Liver (tissue), 10 donors: ENCODE data around the gene ZNF318. TPM values are rescaled to one million over a fixed set of nuclear protein-coding genes. Genes with fewer than 3 reads are reported as not detected.

Source experiments
- DNase-seq: peaks from one replicate; pipeline ENCODE4 v3.0.0-alpha.2; 2017; ENCODE audit warnings: low spot score
- H3K27ac ChIP-seq, 2 donors: one replicate each; pipeline ENCODE4 v1.7.0; 2013; ENCODE audit warnings: inconsistent platforms in 2 of 2, low read length in 2 of 2, control low read depth in 1 of 2, low read depth in 1 of 2, mild to moderate bottlenecking in 1 of 2
- H3K27me3 ChIP-seq, 4 donors: one replicate each; pipeline versions ENCODE4 v1.6.1 to v1.7.0; 2013; ENCODE audit warnings: low read length in 3 of 4, inconsistent platforms in 1 of 4, mild to moderate bottlenecking in 1 of 4, moderate library complexity in 1 of 4; ENCODE audit not compliant: control insufficient read depth in 4 of 4, insufficient read depth in 4 of 4
- H3K36me3 ChIP-seq, 4 donors: one replicate each; pipeline versions ENCODE4 v1.6.1 to v1.7.0; 2013; ENCODE audit warnings: low read length in 3 of 4, mild to moderate bottlenecking in 3 of 4, low read depth in 1 of 4, moderate library complexity in 1 of 4; ENCODE audit not compliant: control insufficient read depth in 4 of 4, insufficient read depth in 3 of 4
- H3K4me1 ChIP-seq, 4 donors: one replicate each; pipeline versions ENCODE4 v1.6.1 to v1.7.0; 2013; ENCODE audit warnings: low read length in 3 of 4, mild to moderate bottlenecking in 3 of 4, moderate library complexity in 1 of 4; ENCODE audit not compliant: control insufficient read depth in 4 of 4, insufficient read depth in 4 of 4
- H3K4me3 ChIP-seq, 3 donors: one replicate each; pipeline versions ENCODE4 v1.6.1 to v1.7.0; 2013; ENCODE audit warnings: low read length in 3 of 3, control low read depth in 1 of 3, low read depth in 1 of 3, mild to moderate bottlenecking in 1 of 3
- H3K9ac ChIP-seq, 2 donors: one replicate each; pipeline ENCODE4 v1.7.0; 2013; ENCODE audit warnings: low read length in 2 of 2, mild to moderate bottlenecking in 2 of 2, moderate library complexity in 2 of 2, control low read depth in 1 of 2, low read depth in 1 of 2
- H3K9me3 ChIP-seq, 4 donors: one replicate each; pipeline versions ENCODE4 v1.6.1 to v1.7.0; 2013; ENCODE audit warnings: low read length in 3 of 4; ENCODE audit not compliant: control insufficient read depth in 4 of 4
- ATF3 ChIP-seq: IDR thresholded peaks from 2 replicates; pipeline ENCODE4 v1.6.1; 2016; ENCODE audit warnings: antibody characterized with exemption
- CTCF ChIP-seq: fragments of 150-350 bp; IDR thresholded peaks from 2 replicates; pipeline ENCODE4 v1.5.1; 2017; ENCODE audit warnings: improper control_type of control experiment, low read depth, low read length; ENCODE audit not compliant: missing input control
- EGR1 ChIP-seq, 2 donors: IDR thresholded peaks; 2 replicates each; pipeline ENCODE4 v1.6.1; 2016 to 2018; ENCODE audit warnings: antibody characterized with exemption in 2 of 2, low read depth in 2 of 2
- FOXA2 ChIP-seq: IDR thresholded peaks from 2 replicates; pipeline ENCODE4 v1.6.1; 2016; ENCODE audit warnings: antibody characterized with exemption
- HNF4A ChIP-seq, 2 donors: conservative IDR thresholded peaks; 2 replicates each; pipeline ENCODE4 v1.6.1; 2016; ENCODE audit warnings: antibody characterized with exemption in 2 of 2, mild to moderate bottlenecking in 2 of 2
- HNF4G ChIP-seq: IDR thresholded peaks from 2 replicates; pipeline ENCODE4 v1.6.1; 2016; ENCODE audit warnings: antibody characterized with exemption
- JUND ChIP-seq, 2 donors: IDR thresholded peaks; 2 replicates each; pipeline ENCODE4 v1.6.1; 2016; ENCODE audit warnings: antibody characterized with exemption in 2 of 2
- MAX ChIP-seq: IDR thresholded peaks from 2 replicates; pipeline ENCODE4 v1.6.1; 2016; ENCODE audit warnings: antibody characterized with exemption
- NR2F2 ChIP-seq: IDR thresholded peaks from 2 replicates; pipeline ENCODE4 v1.6.1; 2016; ENCODE audit warnings: antibody characterized with exemption
- RAD21 ChIP-seq, 2 donors: IDR thresholded peaks; 2 replicates each; pipeline ENCODE4 v1.6.1; 2016; ENCODE audit warnings: antibody characterized with exemption in 2 of 2, mild to moderate bottlenecking in 2 of 2
- RXRA ChIP-seq, 2 donors: IDR thresholded peaks; 2 replicates each; pipeline ENCODE4 v1.6.1; 2017 to 2018; ENCODE audit warnings: antibody characterized with exemption in 2 of 2, mild to moderate bottlenecking in 1 of 2
- TAF1 ChIP-seq: conservative IDR thresholded peaks from 2 replicates; pipeline ENCODE4 v1.6.1; 2016; ENCODE audit warnings: antibody characterized with exemption, mild to moderate bottlenecking
- YY1 ChIP-seq: IDR thresholded peaks from 2 replicates; pipeline ENCODE4 v1.6.1; 2016; ENCODE audit warnings: antibody characterized with exemption, mild to moderate bottlenecking
- WGBS: extraction: QIAGEN DNeasy Blood & Tissue Kit; methylation state at CpG from one replicate; pipeline ENCODE4 v1.1.7; 2013; 5-methylcytosine and 5-hydroxymethylcytosine counted together
- polyA plus RNA-seq, 2 donors: library from polyadenylated mRNA; stranded (reverse) in 1 of 2; unstranded in 1 of 2; fragments of 200-250 nt in 1 of 2; fragments of >200 nt in 1 of 2; fragmentation: Nextera tagmentation in 1 of 2; extraction: Ambion mirVana in 1 of 2; gene quantifications; one replicate each; pipeline versions ENCODE4 v1.2.1 to v1.2.3, GENCODE V29; 2013 to 2015
- small RNA-seq: library from RNA; depleted of rRNA; stranded (forward); fragments of <200 nt; gene quantifications from one replicate; pipeline ENCODE3, GENCODE V24; 2014
- total RNA-seq, 2 donors: library from RNA; depleted of rRNA; stranded (reverse); fragments of >200 nt; gene quantifications; one replicate each; pipeline ENCODE4 v1.2.3, GENCODE V29; 2014
- donor health status: healthy.
- donor health status: healthy.
- donor health status: healthy.
- donor health status: healthy.
- donor health status: healthy.

ZNF318 gene
- total and polyA plus RNA-seq, 4 donors: 3.6 to 9.1 (median 4.2) TPM

- no peak for DNase-seq
- Histone ChIP-seq H3K4me1 (peaks cover 6 to 26% (median 15%) of the 10 kb centered on the region in 4 donors), H3K9ac (no peak overlapping the region), H3K9me3 (no peaks in the 10 kb centered on the region), H3K36me3 (no peaks in the 10 kb centered on the region), H3K27ac (peak overlapping the region; percentile 40 to 59), H3K27me3 (no peaks in the 10 kb centered on the region), H3K4me3 (no peak overlapping the region)
- TF ChIP-seq NR2F2: no peak
- TF ChIP-seq JUND (IDR thresholded peaks at IDR 0.05): peak in 1 of 2 donors; percentile 80
- TF ChIP-seq TAF1: no peak
- TF ChIP-seq EGR1 (IDR thresholded peaks at IDR 0.05; ENCODE audit: low read depth in 2 of 2): no peak
- TF ChIP-seq HNF4G: no peak
- TF ChIP-seq RAD21 (IDR thresholded peaks at IDR 0.05): peak in 1 of 2 donors; percentile 61
- no peak for TF ChIP-seq MAX
- peak in 1 of 2 donors; percentile 44 for TF ChIP-seq HNF4A (conservative IDR thresholded peaks at IDR 0.05)
- TF ChIP-seq FOXA2: no peak
- TF ChIP-seq YY1: no peak
- TF ChIP-seq CTCF: peak; percentile 17
- TF ChIP-seq ATF3: no peak
- peak in 1 of 2 donors; percentile 43 for TF ChIP-seq RXRA (IDR thresholded peaks at IDR 0.05)
- WGBS: 78% methylated on average over 10 of the region's 10 CpGs
These were observed 82.3 kb downstream of the ZNF318 start for GRCh38 chr6:43286980-43287716.

GRCh38 chr6:43286456-43286979, 82.9 kb downstream of the ZNF318 start:
- 93% methylated on average over 6 of the region's 6 CpGs for WGBS
- H3K36me3 ChIP-seq: no peaks in the 10 kb centered on the region
- no peak for TF ChIP-seq RXRA (IDR thresholded peaks at IDR 0.05)
- H3K9ac ChIP-seq: no peak overlapping the region
- peaks cover 6 to 26% (median 15%) of the 10 kb centered on the region in 4 donors for H3K4me1 ChIP-seq
- no peaks in the 10 kb centered on the region for H3K27me3 ChIP-seq
- no peak for DNase-seq
- H3K27ac ChIP-seq: peak overlapping the region in 1 of 2 donors; percentile 59
- no peak overlapping the region for H3K4me3 ChIP-seq
- no peaks in the 10 kb centered on the region for H3K9me3 ChIP-seq

Small RNA genes within 50 kb of the gene (small RNA-seq; reads per million reads assigned to genes)
- gene AL590383.1 (not detected), gene RPL12P47 (not detected)

Other genes with a start within 250 kb of the ZNF318 start
- 10 to 100 TPM in 1 of 2 donors, 1 to 10 TPM in 1; 7.1 to 11.7 TPM for gene SRF, start 198.4 kb downstream of the ZNF318 start, total RNA-seq
- 1 to 10 TPM; 2.0 to 7.1 TPM for gene SRF, start 198.4 kb downstream of the ZNF318 start, polyA plus RNA-seq
- 10 to 100 TPM in 1 of 2 donors, 1 to 10 TPM in 1; 7.5 to 21.8 TPM for gene CUL9, start 187.5 kb downstream of the ZNF318 start, total RNA-seq
- gene CUL9, start 187.5 kb downstream of the ZNF318 start, polyA plus RNA-seq: 1 to 10 TPM; 6.5 to 7.5 TPM
- 10 to 100 TPM; 53.2 to 59.8 TPM for gene DNPH1, start 140.2 kb downstream of the ZNF318 start, total RNA-seq
- 100 to 1,000 TPM; 147 to 195 TPM for gene DNPH1, start 140.2 kb downstream of the ZNF318 start, polyA plus RNA-seq
- 1 to 10 TPM in 1 of 2 donors, under 1 TPM in 1; 0.14 to 1.2 TPM for gene TTBK1, start 126.2 kb downstream of the ZNF318 start, total RNA-seq
- gene TTBK1, start 126.2 kb downstream of the ZNF318 start, polyA plus RNA-seq: under 1 TPM; 0.18 to 0.70 TPM
- gene SLC22A7, start 71.4 kb downstream of the ZNF318 start, total RNA-seq: 100 to 1,000 TPM; 143 to 495 TPM
- 100 to 1,000 TPM; 172 to 284 TPM for gene SLC22A7, start 71.4 kb downstream of the ZNF318 start, polyA plus RNA-seq
- 1 to 10 TPM; 1.1 to 1.6 TPM for gene CRIP3, start 60.8 kb downstream of the ZNF318 start, total RNA-seq
- 1 to 10 TPM; 3.2 to 9.5 TPM for gene CRIP3, start 60.8 kb downstream of the ZNF318 start, polyA plus RNA-seq
- gene ABCC10, start 57.9 kb upstream of the ZNF318 start, total RNA-seq: 10 to 100 TPM in 1 of 2 donors, 1 to 10 TPM in 1; 5.3 to 10.6 TPM
- gene ABCC10, start 57.9 kb upstream of the ZNF318 start, polyA plus RNA-seq: 1 to 10 TPM; 3.9 to 4.9 TPM
- gene DLK2, start 85.9 kb upstream of the ZNF318 start, total RNA-seq: 1 to 10 TPM in 1 of 2 donors, not detected in 1; 1.0 TPM
- gene DLK2, start 85.9 kb upstream of the ZNF318 start, polyA plus RNA-seq: under 1 TPM; 0.08 TPM
- 10 to 100 TPM in 1 of 2 donors, 1 to 10 TPM in 1; 6.9 to 10.3 TPM for gene TJAP1, start 107.9 kb upstream of the ZNF318 start, total RNA-seq
- gene TJAP1, start 107.9 kb upstream of the ZNF318 start, polyA plus RNA-seq: 1 to 10 TPM; 6.9 to 8.8 TPM
- gene LRRC73, start 140.7 kb upstream of the ZNF318 start, total RNA-seq: under 1 TPM in 1 of 2 donors, not detected in 1; 0.08 TPM
- under 1 TPM; 0.10 to 0.99 TPM for gene LRRC73, start 140.7 kb upstream of the ZNF318 start, polyA plus RNA-seq
- gene YIPF3, start 147.3 kb upstream of the ZNF318 start, total RNA-seq: 10 to 100 TPM; 43.8 to 56.3 TPM
- 10 to 100 TPM; 67.0 to 91.9 TPM for gene YIPF3, start 147.3 kb upstream of the ZNF318 start, polyA plus RNA-seq
- 10 to 100 TPM; 10.8 to 18.2 TPM for gene POLR1C, start 147.4 kb upstream of the ZNF318 start, total RNA-seq
- 10 to 100 TPM; 19.8 to 24.3 TPM for gene POLR1C, start 147.4 kb upstream of the ZNF318 start, polyA plus RNA-seq
- 10 to 100 TPM; 12.7 to 15.8 TPM for gene XPO5, start 206.4 kb upstream of the ZNF318 start, total RNA-seq
- gene XPO5, start 206.4 kb upstream of the ZNF318 start, polyA plus RNA-seq: 1 to 10 TPM; 6.1 to 6.8 TPM
- 1 to 10 TPM; 6.9 to 7.5 TPM for gene POLH, start 206.5 kb upstream of the ZNF318 start, total RNA-seq
- gene POLH, start 206.5 kb upstream of the ZNF318 start, polyA plus RNA-seq: 1 to 10 TPM; 1.9 to 2.5 TPM